Endothelial cell of umbilical vein (primary cell): ENCODE data around the gene KCNC4. TPM values are rescaled to one million over a fixed set of nuclear protein-coding genes. Genes with fewer than 3 reads are reported as not detected.

Experiments
- BruUV-seq: library from RNA; stranded (reverse); fragments of 400-500 nt; replicated peaks from 2 replicates; lab custom pipeline; 2021; lab: Mats Ljungman, UMichigan
- CTCF ChIA-PET: fragments of 300-600, 350-600 bp; sonication (Branson Sonifier 250); formaldehyde crosslinking; loops from one replicate; lab custom pipeline; 2021; ENCODE audit warnings: antibody characterized with exemption, inconsistent platforms; lab: Charles Lee
- POLR2A ChIA-PET: fragments of 300-600, 350-600 bp; sonication (Branson Sonifier 250); formaldehyde crosslinking; loops from one replicate; lab custom pipeline; 2021; ENCODE audit warnings: antibody characterized with exemption, inconsistent platforms; lab: Charles Lee
- DNase-seq: peaks from one replicate; pipeline ENCODE4 v3.0.0-alpha.2; 2011; ENCODE audit warnings: low read depth, low spot score
- FAIRE-seq: peaks from 2 replicates; lab custom pipeline; 2011; peaks lifted over from hg19 to GRCh38; lab: Jason Lieb, UNC
- H2AFZ ChIP-seq: 2 replicates; pipeline ENCODE4 v1.6.0; 2012; ENCODE audit warnings: low read depth, low read length, control low read depth, inconsistent platforms
- H3K27ac ChIP-seq: 2 replicates; pipeline ENCODE4 v1.5.1; 2011; ENCODE audit warnings: low read depth, mild to moderate bottlenecking, control low read depth, low read length, moderate library complexity; ENCODE audit not compliant: insufficient read depth
- H3K27me3 ChIP-seq, 2 experiments: 2 replicates each; pipeline versions ENCODE4 v1.6.0 to v1.6.1; 2011; ENCODE audit warnings: low read length in 2 of 2, mixed read lengths in 1 of 2; ENCODE audit not compliant: control insufficient read depth in 2 of 2, insufficient read depth in 2 of 2
- H3K36me3 ChIP-seq, 2 experiments: 2 replicates in 1 of 2; 3 replicates in 1 of 2; pipeline ENCODE4 v1.5.1; 2011; ENCODE audit warnings: low read length in 2 of 2, mild to moderate bottlenecking in 1 of 2, moderate library complexity in 1 of 2; ENCODE audit not compliant: control insufficient read depth in 2 of 2, insufficient read depth in 2 of 2; ENCODE audit errors: extremely low read depth in 1 of 2
- H3K4me1 ChIP-seq: 3 replicates; pipeline ENCODE4 v1.5.1; 2011; ENCODE audit warnings: mild to moderate bottlenecking, low read length; ENCODE audit not compliant: control insufficient read depth, insufficient read depth; ENCODE audit errors: extremely low read depth
- H3K4me2 ChIP-seq: 2 replicates; pipeline ENCODE4 v1.6.1; 2011; ENCODE audit warnings: low read length, control low read depth, mixed read lengths; ENCODE audit not compliant: insufficient read depth
- H3K4me3 ChIP-seq, 3 experiments: fragments of 200-600 bp in 1 of 3; sonication (generic), shearing (Covaris generic) in 1 of 3; replicated peaks in 1 of 3; 2 replicates each; pipeline ENCODE4 v1.5.1; 2011 to 2016; ENCODE audit warnings: control low read depth in 3 of 3, low read length in 3 of 3, mild to moderate bottlenecking in 2 of 3, inconsistent platforms in 1 of 3, low read depth in 1 of 3, moderate library complexity in 1 of 3; ENCODE audit not compliant: insufficient read depth in 1 of 3
- H3K79me2 ChIP-seq: 2 replicates; pipeline ENCODE4 v1.6.0; 2012; ENCODE audit warnings: low read length, inconsistent platforms; ENCODE audit not compliant: control insufficient read depth, insufficient read depth
- H3K9ac ChIP-seq: replicated peaks from 2 replicates; pipeline ENCODE3; 2011; ENCODE audit warnings: low read length, control low read depth; ENCODE audit not compliant: insufficient read depth; ENCODE audit errors: extremely low read depth
- H3K9me1 ChIP-seq: replicated peaks from 3 replicates; pipeline ENCODE4 v1.6.0; 2011; ENCODE audit warnings: mild to moderate bottlenecking, low read length; ENCODE audit not compliant: control insufficient read depth, insufficient read depth; ENCODE audit errors: extremely low read depth
- H3K9me3 ChIP-seq: replicated peaks from 2 replicates; pipeline ENCODE4 v1.5.1; 2012; ENCODE audit warnings: low read length, inconsistent platforms; ENCODE audit not compliant: control insufficient read depth, insufficient read depth
- H4K20me1 ChIP-seq: replicated peaks from 2 replicates; pipeline ENCODE3; 2011; ENCODE audit warnings: mild to moderate bottlenecking, low read length; ENCODE audit not compliant: control insufficient read depth, insufficient read depth; ENCODE audit errors: extremely low read depth
- EZH2 ChIP-seq: IDR thresholded peaks from 2 replicates; pipeline ENCODE4 v1.6.1; 2012; ENCODE audit warnings: borderline replicate concordance, low read depth, mild to moderate bottlenecking, moderate library complexity, low read length, inconsistent platforms; ENCODE audit not compliant: severe bottlenecking
- FOS ChIP-seq: IDR thresholded peaks from 2 replicates; pipeline ENCODE4 v1.6.1; 2011; ENCODE audit warnings: mild to moderate bottlenecking, low read length, moderate library complexity, borderline replicate concordance; ENCODE audit not compliant: insufficient read depth
- GATA2 ChIP-seq: IDR thresholded peaks from 2 replicates; pipeline ENCODE4 v1.7.0; 2011; ENCODE audit warnings: low read depth, mild to moderate bottlenecking, moderate library complexity, mixed read lengths, low read length; ENCODE audit not compliant: insufficient read length, insufficient read depth
- JUN ChIP-seq: IDR thresholded peaks from 2 replicates; pipeline ENCODE4 v1.6.1; 2011; ENCODE audit warnings: borderline replicate concordance, low read depth; ENCODE audit not compliant: insufficient read length, insufficient read depth
- MYC ChIP-seq: IDR thresholded peaks from one replicate; pipeline ENCODE4 v1.6.1; 2011; ENCODE audit warnings: mild to moderate bottlenecking, low read depth, low read length
- POLR2A ChIP-seq: IDR thresholded peaks from 2 replicates; pipeline ENCODE4 v1.6.1; 2012; ENCODE audit warnings: low read depth, mild to moderate bottlenecking, control low read depth, low read length
- POLR2AphosphoS5 ChIP-seq: IDR thresholded peaks from 2 replicates; pipeline ENCODE4 v1.6.1; 2012; ENCODE audit warnings: low read depth, mild to moderate bottlenecking, control low read depth, low read length, moderate library complexity; ENCODE audit not compliant: insufficient read depth
- dilution Hi-C: fragments of 300-500 bp; cut with MboI; formaldehyde crosslinking; loops from one replicate; pipeline ENCODE4 v1.15.0; 2019; ENCODE audit warnings: low sequenced_read_pairs; ENCODE audit not compliant: extremely low pct_ligation_motif_present
- intact Hi-C: fragments of 100-400 bp; cut with micrococcal nuclease; formaldehyde crosslinking; loops from one replicate; pipeline ENCODE4 v1.10.0; 2022
- polyA plus RNA-seq, 4 experiments: library from polyadenylated mRNA; depleted of rRNA in 3 of 4; stranded (reverse) in 3 of 4; unstranded in 1 of 4; fragments of >200 nt; gene quantifications; 2 replicates each; pipeline versions ENCODE4 v1.2.1 to v1.2.3, GENCODE V29; 2011 to 2012; ENCODE audit warnings: missing spikeins in 1 of 4
- total RNA-seq: library from RNA; stranded (reverse); gene quantifications from 2 replicates; pipeline ENCODE4 v1.2.3, GENCODE V29; 2021
- TF ChIP-seq, protein P1 (sequence below), 2 donors: IDR thresholded peaks; 1 replicate in 1 of 2; 2 replicates in 1 of 2; pipeline ENCODE4 v1.5.1; 2011; ENCODE audit warnings: low read length in 2 of 2, mild to moderate bottlenecking in 2 of 2, moderate library complexity in 2 of 2, control low read depth in 1 of 2, inconsistent platforms in 1 of 2, low read depth in 1 of 2; ENCODE audit not compliant: insufficient read depth in 1 of 2; ENCODE audit errors: extremely low read depth in 1 of 2
- TF ChIP-seq, protein P2 (sequence below): IDR thresholded peaks from 2 replicates; pipeline ENCODE4 v1.6.1; 2011; ENCODE audit not compliant: insufficient read depth, insufficient read length

Gene KCNC4
- total and polyA plus RNA-seq, 2 donors (not counting 3 experiments of a cell fraction or from before 2014, with no cell fraction given): 6.7 to 22.5 TPM

DNA sequence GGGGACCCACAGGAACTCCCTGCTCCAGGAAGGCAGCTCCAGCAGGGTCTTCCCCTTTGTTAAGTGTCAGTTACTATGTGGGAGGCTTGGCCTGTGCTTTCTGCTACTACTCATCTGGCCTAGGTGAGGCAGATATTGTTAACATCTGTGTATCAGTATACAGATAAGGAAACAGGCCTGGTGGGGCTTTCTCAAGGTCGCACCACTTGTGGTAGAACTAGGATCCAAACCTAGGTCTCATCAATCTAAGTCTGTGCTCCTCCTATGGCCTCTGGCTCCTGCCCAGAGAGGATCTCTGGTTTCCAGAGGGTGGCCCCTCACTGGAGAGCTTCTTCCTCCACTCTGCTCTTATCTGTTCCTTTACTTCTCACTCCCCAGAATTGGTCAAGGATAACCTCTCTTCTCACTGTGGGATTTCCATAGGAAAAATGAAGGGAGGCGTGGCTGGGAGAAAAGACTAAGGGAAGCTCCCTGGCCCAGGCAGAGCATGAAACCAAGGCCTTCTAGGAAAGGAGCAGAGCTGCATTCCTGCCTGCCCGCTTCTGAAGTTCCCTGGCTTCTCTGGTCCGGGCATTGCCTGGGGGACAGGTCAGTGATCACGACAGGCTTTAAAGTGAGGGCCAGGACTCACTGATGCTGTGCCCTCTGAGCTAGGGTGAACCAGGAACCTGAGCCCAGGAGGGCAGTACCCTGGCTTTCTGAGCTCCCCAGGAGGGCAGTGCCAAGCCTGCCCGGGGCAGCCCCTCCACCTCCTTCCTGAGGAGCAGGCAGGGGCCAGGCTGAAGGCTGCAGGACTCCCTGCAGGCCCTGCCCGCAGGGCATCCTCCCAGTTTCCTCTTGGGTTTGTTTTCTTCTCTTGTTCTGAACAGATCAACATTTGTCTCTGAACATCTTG is 5.8 kb downstream of the KCNC4 start:
- no peak for TF ChIP-seq FOS
- TF ChIP-seq GATA2: no peak
- no peak for TF ChIP-seq POLR2AphosphoS5
- no peak for TF ChIP-seq MYC
- TF ChIP-seq JUN: no peak
- TF ChIP-seq EZH2: no peak
- TF ChIP-seq, protein P1, sequence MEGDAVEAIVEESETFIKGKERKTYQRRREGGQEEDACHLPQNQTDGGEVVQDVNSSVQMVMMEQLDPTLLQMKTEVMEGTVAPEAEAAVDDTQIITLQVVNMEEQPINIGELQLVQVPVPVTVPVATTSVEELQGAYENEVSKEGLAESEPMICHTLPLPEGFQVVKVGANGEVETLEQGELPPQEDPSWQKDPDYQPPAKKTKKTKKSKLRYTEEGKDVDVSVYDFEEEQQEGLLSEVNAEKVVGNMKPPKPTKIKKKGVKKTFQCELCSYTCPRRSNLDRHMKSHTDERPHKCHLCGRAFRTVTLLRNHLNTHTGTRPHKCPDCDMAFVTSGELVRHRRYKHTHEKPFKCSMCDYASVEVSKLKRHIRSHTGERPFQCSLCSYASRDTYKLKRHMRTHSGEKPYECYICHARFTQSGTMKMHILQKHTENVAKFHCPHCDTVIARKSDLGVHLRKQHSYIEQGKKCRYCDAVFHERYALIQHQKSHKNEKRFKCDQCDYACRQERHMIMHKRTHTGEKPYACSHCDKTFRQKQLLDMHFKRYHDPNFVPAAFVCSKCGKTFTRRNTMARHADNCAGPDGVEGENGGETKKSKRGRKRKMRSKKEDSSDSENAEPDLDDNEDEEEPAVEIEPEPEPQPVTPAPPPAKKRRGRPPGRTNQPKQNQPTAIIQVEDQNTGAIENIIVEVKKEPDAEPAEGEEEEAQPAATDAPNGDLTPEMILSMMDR (IDR thresholded peaks at IDR 0.05; ENCODE audit: extremely low read depth in 1 of 2, insufficient read depth in 1 of 2, low read depth in 1 of 2, low read length in 2 of 2): no peak
- no peak for TF ChIP-seq POLR2A
- TF ChIP-seq, protein P2, sequence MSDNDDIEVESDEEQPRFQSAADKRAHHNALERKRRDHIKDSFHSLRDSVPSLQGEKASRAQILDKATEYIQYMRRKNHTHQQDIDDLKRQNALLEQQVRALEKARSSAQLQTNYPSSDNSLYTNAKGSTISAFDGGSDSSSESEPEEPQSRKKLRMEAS: no peak
- CTCF ChIA-PET: interaction anchor here (0.7 to 18.2 kb wide), 8 partner anchors 8 to 280 kb away, joined by 3 to 1577 read pairs (median 4); no protein-coding TSS in a partner anchor
- H3K9ac ChIP-seq: no peak overlapping the region
- no peak overlapping the region for H3K27ac ChIP-seq
- H2AFZ ChIP-seq: no peak overlapping the region
- FAIRE-seq: no peak
- peaks cover 4% of the 10 kb centered on the region for H3K4me1 ChIP-seq
- no peak overlapping the region for H3K4me2 ChIP-seq
- peaks cover 0 to 6% of the 10 kb centered on the region in 2 experiments for H3K27me3 ChIP-seq
- no peaks in the 10 kb centered on the region for H3K9me1 ChIP-seq
- intact Hi-C loops: loop anchor here (10.0 kb wide), 1 partner anchor 49 kb away; no protein-coding TSS in a partner anchor
- no peaks in the 10 kb centered on the region for H3K36me3 ChIP-seq
- H4K20me1 ChIP-seq: no peaks in the 10 kb centered on the region
- no TSS peak for BruUV-seq
- dilution Hi-C loops: no loop called here
- POLR2A ChIA-PET: no interaction called here
- no peak overlapping the region for H3K4me3 ChIP-seq
- H3K9me3 ChIP-seq: no peaks in the 10 kb centered on the region
- no peak for DNase-seq
- H3K79me2 ChIP-seq: no peaks in the 10 kb centered on the region
